ENCODE results near the gene BCL2L14.

DNA sequence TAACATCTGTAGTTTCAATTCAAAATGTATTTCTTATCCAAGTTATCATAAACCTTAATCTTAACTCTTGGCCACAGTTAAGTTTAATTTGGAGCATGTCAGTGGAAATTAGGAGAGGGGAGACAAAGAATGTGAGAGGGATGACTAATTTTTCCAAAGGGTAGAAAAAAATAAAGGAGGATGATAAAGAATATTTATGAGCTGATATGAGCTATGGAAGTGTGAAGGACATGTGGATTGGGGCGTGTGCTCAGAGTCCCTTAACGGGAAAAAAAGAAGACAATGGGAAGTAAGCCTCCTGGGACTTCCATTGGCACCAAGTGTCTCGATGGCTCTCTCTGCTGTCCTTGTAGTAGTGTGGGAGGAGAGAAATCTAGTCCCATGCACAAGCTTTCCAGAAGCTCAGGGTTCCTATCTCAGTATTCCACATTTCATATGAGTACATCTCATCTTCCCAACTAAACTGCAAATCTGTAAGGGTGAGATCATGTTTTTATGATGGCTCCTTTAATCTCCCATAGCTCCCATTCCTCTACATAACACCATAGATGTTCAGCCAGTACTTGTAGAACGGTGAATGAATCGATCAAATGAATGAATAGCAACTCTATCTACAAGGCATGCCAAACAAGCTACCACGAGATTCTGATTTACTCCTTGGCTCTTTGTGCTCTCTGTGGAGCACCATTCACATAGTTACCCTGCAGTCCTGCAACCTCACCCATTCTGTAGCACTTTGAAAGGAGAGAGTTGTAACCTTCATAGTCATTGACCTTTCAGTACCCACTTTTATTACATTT lies 27.4 kb downstream of the BCL2L14 start:
- TF ChIP-seq POLR2A (IDR thresholded peaks at IDR 0.05) (no peak), POLR2AphosphoS5 (IDR thresholded peaks at IDR 0.05) (no peak)

Data from suprapubic skin (tissue), 4 donors.